Activated T-cell treated with anti-CD3 and anti-CD28 coated beads, Interleukin-2, amount 50 U/mL, for 1 hour (primary cell): ENCODE measurements around the gene EIF3B.
"Not testable (repeated sequence)": the region's sequence is repeated elsewhere in the genome, so short reads cannot be mapped to it uniquely, and the experiment has no call there.

ENCODE experiments used
- DNase-seq: peaks from one replicate; pipeline ENCODE4 v3.0.0-alpha.2; 2020

EIF3B gene

DNA sequence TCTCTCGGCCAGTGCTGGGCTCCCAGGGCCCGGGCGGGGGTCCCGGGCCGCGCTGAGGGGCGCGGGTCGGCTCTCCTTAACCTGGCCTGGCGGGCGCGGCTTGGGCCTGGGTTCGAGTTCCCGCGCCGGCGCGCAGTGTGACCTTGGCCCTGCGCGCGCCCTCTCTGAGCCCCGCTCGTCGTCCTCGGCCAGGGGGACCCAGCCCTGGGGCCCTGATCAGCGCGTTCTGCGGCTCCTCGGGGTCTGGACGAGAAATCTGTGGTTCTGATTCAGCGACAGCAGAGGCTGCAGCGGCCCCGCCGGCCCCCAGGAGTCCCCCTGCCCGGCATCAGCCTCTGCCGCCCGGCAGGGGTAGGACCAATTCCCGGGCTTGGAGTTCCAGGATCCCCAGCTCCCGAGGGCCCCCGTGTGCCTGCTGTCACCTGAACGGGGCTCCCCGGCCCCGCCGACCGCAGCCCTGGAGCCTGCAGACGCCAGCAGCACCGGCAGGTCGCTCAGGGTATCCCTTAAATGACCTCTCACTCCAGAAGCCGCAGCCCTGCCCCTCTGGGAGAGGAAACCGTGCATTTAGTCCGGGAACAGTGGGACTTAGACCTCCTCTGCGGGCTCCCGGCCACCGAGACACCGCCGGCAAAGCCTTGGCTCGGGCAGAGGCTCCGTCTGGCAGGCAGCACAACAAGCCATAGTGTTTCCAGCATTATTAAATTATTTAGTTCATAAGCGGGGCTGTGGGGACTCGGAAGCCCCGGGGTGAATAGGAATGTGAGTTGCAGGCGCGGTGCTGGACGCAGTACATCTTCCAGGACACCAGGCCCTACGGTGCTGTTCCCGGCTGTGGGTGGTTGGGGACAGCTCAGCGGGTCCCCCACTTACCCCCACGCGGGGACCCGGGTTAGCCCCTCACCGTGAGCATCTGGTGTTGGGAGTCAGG, 49.4 kb downstream of the EIF3B start:
- no peak for DNase-seq

DNA sequence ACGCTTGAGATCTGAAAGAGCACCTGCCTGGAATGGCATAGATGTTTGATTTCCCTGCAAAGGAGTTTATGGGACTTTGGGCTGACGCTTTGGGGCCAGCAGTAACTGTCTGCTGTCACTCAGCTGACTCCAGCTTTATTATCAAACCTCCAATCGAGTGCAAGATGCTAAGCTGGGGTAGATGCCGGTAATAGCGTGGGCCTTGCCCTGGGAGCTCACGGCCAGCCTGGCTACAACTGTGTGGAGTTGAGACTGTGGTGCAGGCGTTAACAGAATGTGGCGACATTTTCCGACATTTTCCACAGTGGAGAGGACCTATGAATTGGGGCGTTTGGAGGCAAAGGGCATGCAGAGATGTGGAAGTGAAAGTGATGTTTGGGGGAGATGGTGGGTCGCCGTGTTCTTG, 50.1 kb downstream of the EIF3B start:
- no peak for DNase-seq

DNA sequence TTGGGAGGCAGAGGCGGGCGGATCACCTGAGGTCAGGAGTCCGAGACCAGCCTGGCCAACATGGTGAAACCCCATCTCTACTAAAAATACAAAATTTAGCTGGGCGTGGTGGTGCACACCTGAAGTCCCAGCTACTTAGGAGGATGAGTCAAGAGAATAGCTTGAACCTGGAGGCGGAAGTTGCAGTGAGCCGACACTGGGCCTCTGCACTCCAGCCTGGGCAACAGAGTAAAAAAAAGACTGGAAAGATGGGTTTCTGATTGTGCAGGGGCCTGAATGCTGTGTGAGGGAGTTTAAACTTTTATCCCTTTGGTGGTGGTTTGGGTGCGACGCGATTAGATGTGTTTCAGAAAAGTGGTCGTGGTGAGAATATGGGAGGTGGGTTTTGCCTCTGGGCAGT, 50.6 kb downstream of the EIF3B start:
- no peak for DNase-seq

DNA sequence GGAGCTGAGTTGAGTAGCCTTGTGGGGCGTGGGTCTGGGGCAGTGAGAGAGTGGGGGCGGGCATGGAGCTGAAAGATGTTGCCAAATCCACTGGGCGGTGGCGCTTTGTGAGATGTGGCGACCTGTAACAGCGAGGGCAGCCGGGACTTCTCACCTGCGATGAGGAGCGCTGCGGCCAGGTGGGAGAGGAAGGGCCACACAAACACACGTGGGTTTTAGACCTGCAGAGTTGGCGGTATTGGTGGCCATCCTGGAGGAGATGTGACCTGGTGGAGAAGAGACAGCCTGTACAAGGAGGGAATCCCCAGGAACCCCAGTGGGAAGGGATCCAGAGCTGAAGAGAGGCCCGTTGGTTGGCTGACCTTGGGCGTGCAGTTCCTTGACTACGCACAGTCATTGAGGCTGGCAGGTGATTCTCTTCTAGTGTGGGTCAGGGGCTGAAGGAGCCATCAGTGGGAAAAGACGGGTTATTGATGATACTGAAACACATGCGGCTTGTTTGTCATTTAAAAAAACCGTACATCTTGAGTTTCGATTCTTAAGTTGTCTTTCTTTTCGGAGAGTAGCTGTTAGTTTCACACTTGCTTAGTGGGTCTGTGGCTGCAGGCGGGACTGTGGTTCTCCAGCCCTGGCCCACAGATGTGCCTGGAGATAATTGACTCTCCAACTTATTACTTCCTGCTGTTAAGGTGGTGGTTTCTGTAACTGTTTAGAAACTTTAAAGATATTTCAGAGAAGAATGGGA, 51.1 kb downstream of the EIF3B start:
- peak; percentile 38 for DNase-seq

DNA sequence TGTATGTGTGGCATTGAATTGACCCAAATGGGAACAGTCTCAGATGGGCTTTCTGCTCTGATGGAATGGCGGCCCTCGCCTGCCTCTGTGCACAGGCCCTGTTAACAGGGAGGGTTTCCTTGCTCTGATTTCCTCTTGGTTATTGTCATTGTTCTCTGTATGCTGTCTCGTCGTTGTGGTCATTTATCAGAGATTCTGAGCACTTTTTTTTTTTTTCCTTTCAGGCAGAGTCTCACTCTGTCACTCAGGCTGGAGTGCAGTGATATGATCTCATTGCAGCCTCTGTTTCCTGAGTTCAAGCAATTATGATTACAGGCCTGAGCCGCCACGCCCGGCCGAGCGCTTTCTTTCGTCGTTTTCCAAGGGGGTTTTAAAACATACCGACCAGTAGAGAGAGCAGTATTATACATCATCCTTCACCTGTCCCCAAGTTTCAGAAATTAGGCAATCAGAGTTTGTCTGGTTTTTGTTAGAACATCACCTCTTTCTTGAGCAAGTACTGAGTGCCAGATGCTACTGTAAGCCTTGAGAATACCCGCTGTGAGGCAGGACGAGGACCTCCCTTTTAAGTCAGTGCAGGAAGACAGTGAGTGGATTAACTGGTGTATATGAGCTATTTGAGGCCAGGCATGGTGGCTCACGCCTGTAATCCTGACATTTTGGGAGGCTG, 55.3 kb downstream of the EIF3B start:
- no peak for DNase-seq

DNA sequence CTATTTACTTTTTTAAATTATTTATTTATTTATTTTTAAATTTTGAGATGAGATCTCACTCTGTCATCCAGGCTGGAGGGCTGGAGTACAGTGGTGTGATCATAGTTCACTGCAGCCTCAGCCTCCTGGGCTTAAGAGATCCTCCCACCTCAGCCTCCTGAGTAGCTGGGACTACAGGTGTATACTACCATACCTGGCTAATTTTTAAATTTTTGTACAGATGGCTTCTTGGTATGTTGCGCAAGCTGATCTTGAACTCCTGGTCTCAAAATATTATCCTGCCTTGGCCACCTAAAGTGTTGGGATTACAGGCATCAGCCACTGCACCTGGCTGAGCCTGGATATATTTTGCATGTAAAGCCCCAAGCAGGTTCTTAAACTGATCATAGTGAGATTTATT, 56.4 kb downstream of the EIF3B start:
- no peak for DNase-seq

DNA sequence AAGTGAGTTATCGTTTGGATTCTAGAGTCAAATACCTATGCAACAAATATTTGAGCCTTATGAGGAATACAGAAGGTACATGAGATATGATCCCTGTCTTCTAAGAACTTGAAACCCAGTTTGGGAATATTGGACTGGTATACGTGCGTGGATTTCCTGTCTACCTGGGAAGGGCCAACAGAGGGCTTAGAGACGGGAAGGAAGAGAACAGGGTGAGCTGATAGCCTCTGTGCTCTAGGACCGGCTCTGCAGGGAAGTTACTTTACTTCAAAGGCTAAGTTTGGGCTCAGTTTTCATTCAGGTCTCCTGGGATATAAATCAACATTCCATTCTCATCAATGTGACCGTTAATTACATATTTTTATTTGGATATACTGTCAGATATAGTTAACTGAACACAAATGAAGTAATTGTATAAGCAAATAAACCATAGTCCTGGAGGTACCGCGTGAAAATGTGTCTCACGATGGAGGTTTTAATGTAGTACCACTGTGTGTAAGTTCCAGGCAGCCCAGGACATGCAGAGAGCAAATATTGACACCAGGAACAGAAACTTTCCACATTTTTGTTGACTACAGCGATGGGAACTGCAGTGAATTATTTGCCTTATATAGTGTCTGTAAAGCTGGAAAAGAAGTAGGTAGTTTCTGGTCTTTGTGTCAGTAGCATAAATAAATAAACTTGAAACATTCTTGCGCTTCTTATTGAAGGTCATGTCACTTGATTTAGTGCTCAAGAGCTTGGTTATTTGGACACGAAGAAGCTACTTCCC, 57.4 kb downstream of the EIF3B start:
- no peak for DNase-seq

DNA sequence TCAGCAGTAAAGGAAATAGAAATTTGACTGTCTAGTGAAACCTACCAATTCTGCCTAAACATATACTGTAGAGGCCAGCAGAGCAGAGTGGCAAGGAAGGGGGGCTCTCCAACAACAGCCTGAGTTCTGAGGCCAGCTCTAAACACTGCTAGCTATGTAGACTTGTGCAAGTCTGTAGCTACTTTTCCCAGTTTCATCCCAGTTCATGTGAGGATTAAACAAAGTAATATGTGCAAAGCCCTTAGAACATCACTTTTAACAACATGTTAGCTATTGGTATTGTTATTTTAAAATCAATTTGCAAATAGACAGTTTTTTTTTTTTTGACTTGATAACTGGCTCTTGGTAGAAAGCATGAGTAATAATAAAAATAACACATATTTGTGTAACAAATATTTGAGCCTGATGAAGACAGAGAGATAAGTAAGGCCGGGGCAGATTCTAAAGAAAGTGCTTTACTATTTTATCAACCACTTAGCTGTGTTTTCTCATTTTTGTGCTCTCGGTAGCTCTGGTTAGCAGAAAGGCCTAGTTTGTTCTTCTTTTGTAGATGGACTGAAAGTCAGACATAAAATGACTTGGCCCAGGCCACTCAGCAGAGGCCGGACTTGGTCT, 58.1 kb downstream of the EIF3B start:
- no peak for DNase-seq

DNA sequence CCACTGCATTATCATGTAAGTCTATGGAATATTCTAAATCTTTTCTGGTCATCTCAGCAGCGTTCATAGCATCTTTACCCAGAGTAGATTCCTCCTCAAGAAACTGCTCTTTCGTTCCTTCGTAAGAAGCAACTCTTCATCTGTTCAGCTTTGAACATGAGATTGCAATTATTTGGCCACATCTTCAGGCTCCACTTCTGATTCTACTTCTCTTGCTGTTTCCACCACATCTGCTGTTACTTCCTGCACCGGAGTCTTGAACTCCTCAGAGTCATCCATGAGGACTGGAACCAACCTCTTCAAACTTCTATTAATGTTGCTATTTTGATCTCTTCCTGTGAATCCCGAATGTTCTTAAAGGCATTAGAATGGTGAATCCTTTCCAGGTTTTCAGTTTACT, 61.4 kb downstream of the EIF3B start:
- DNase-seq, result no peak

DNA sequence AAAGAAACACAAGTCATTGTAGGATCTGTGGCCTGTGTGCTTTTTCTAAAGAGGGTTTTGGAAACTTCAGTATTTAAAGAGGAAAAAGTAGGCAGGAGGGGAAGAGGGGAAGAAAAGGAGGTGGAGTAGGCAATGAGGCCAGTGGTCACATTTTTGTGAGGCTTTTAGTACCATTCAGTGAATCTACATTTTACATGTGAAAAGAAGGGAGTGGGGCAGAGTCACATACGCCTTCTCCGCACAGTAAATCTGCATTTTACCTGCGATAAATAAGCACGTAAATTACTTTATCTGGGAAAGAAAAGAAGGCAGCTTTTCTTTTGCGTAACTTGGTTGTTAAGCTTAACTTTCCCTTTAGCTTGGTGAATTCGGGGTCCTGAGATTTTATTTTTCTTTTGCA, 62.0 kb downstream of the EIF3B start:
- no peak for DNase-seq

DNA sequence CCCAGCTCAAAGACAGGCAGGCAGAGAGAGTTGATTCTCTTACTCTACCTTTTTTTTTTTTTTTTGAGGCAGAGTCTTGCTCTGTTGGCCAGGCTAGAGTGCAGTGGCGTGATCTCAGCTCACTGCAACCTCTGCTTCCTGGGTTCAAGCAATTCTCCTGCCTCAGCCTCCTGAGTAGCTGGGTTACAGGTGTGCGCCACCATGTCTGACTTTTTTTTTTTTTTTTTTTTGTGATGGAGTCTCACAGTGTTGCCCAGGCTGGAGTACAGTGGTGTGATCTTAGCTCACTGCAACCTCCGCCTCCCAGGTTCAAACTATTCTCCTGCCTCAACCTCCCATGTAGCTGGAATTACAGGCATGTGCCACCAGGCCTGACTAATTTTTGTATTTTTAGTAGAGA, 62.6 kb downstream of the EIF3B start:
- not testable (repeated sequence) for DNase-seq

DNA sequence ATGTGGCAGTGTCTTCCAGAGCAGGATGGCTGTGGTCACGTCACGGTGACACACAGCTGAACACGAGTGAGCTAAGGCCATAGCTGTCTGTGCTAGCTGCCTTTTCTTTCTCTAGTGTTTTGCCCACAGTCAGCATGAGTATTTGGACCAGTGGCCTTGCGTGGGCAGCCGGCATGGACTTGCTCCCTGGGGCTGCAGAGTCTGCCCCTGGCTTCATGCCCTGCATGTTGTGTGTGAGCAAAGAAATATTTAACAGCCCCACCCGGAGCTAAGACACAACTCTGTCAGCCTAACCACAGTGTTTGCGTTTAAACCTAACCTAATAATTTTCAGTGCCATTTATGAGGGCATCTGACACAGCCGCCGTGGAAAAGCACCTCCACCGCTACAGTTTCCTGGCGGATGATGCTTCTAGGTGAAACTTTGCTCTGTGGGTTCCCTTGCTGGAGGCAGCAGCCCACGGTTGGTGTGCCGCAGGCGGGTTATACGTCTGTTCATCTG, 63.4 kb downstream of the EIF3B start:
- peak; percentile 47 for DNase-seq

DNA sequence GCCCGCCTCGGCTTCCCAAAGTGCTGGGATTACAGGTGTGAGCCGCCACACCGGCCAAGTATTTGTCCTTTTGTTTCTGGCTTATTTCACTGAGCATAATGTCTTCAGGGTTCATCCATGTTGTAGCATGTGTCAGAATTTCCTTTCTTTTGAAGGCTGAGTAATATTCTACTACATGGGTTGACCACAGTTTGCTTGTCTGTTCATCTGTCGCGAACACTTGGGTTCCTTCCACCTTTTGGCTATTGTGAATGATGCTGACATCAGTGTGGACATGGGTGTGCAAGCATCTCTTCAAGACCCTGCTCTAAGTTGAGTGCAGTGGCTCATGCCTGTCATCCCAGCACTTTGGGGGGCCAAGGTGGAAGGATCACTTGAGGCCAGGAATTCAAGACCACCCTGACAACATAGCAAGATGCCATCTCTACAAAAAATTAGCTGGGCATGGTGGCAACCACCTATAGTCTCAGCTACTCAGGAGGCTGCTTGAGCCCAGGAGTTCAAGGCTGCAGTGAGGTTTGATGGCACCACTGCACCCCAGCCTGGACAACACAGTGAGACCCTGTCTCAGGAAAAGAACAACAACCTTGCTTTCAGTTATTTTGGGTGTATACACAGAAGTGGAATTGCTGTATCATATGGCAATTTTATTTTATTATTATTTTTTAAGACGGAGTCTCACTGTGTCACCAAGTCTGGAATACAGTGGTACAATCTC, 65.7 kb downstream of the EIF3B start:
- DNase-seq, result no peak

DNA sequence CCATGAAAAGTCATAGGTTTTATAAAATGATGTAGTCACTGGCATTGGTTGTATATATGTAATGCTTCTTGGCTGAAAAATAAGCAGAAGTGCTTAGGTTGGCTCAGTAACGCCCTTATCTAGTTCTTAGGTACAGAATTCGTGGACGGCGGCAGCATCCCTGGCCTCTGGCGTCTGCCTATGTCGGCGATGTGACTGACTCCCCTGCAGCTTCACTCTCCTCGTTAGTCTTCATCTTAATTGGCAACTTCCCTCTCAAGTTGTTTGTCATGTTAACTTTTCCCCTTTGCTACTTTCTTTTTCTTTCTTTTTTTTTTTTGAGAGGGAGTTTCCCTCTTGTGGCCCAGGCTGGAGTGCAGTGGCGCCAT, 67.3 kb downstream of the EIF3B start:
- DNase-seq, result no peak

DNA sequence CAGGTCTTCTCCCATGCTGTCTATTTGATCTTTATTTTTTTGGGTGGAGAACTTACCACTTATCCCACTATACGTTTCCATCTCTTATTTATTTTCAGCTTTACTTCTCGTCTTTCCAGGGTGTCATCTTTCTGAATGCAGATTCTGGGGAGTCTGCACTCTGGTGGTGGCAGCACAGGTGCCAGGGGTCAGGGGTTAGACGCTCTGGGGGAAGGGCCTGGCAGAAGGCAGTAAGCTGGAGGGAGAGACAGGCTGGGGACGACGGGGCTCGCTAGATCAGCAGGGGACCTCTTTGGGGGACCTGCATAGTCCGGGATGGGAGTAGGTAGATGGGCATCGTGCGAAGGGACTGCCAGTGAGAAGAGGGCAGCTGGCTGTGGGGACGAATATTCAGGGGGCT, 71.1 kb downstream of the EIF3B start:
- no peak for DNase-seq
